H1 (cell line): Measurements from ENCODE around the gene NTN1. TPM values are rescaled to one million over a fixed set of nuclear protein-coding genes. Genes with fewer than 3 reads are reported as not detected.

Source experiments
- CTCF ChIA-PET: fragments of 300-600 bp; sonication (Branson Sonifier 250); formaldehyde crosslinking; loops from one replicate; lab custom pipeline; 2021; ENCODE audit not compliant: partially characterized antibody; lab: Charles Lee
- POLR2A ChIA-PET: fragments of 300-600 bp; sonication (Branson Sonifier 250); formaldehyde crosslinking; loops from one replicate; lab custom pipeline; 2021; ENCODE audit warnings: inconsistent platforms; ENCODE audit not compliant: partially characterized antibody; lab: Charles Lee
- DNase-seq, 2 experiments: peaks; one replicate each; pipeline versions ENCODE4 v3.0.0 to v3.0.0-alpha.2; 2010 to 2022; ENCODE audit warnings: low spot score in 2 of 2, low read depth in 1 of 2, mixed read lengths in 1 of 2
- FAIRE-seq: peaks from 2 replicates; lab custom pipeline; 2011; peaks lifted over from hg19 to GRCh38; lab: Jason Lieb, UNC
- H2AFZ ChIP-seq: 2 replicates; pipeline ENCODE4 v1.8.1; 2012; ENCODE audit warnings: low read length, inconsistent platforms
- H2AK5ac ChIP-seq: 2 replicates; pipeline ENCODE4 v1.6.1; 2013; ENCODE audit warnings: low read depth, low read length
- H2BK120ac ChIP-seq: replicated peaks from 2 replicates; pipeline ENCODE3; 2013; ENCODE audit warnings: low read depth, low read length, inconsistent platforms
- H2BK12ac ChIP-seq: 2 replicates; pipeline ENCODE4 v1.6.1; 2013; ENCODE audit warnings: low read depth, low read length
- H2BK15ac ChIP-seq: 2 replicates; pipeline ENCODE4 v1.6.1; 2013; ENCODE audit warnings: low read length
- H2BK20ac ChIP-seq: 2 replicates; pipeline ENCODE4 v1.6.1; 2013; ENCODE audit warnings: low read length
- H2BK5ac ChIP-seq: 2 replicates; pipeline ENCODE4 v1.6.1; 2013; ENCODE audit warnings: low read depth, low read length
- H3K14ac ChIP-seq: 2 replicates; pipeline ENCODE4 v1.6.1; 2013; ENCODE audit warnings: inconsistent platforms; ENCODE audit not compliant: insufficient read length
- H3K18ac ChIP-seq: 2 replicates; pipeline ENCODE4 v1.6.1; 2013; ENCODE audit warnings: low read length; ENCODE audit errors: extremely low read depth
- H3K23ac ChIP-seq: 2 replicates; pipeline ENCODE4 v1.6.1; 2013; ENCODE audit warnings: inconsistent platforms; ENCODE audit not compliant: insufficient read length
- H3K23me2 ChIP-seq: 2 replicates; pipeline ENCODE4 v1.6.1; 2013; ENCODE audit warnings: low read depth, low read length
- H3K27ac ChIP-seq: 2 replicates; pipeline ENCODE4 v1.6.1; 2011; ENCODE audit warnings: low read depth, low read length, inconsistent platforms
- H3K27me3 ChIP-seq, 4 experiments: replicated peaks in 1 of 4; 1 replicate in 1 of 4; 2 replicates in 3 of 4; pipeline versions ENCODE4 v1.6.1 to v1.8.1; 2011 to 2013; ENCODE audit warnings: low read length in 3 of 4, mild to moderate bottlenecking in 3 of 4, inconsistent platforms in 2 of 4, mixed read lengths in 2 of 4, moderate library complexity in 1 of 4; ENCODE audit not compliant: control insufficient read depth in 3 of 4, insufficient read depth in 3 of 4; ENCODE audit errors: extremely low read depth in 1 of 4
- H3K36me3 ChIP-seq, 4 experiments: 2 replicates each; pipeline versions ENCODE4 v1.6.1 to v1.8.1; 2011 to 2013; ENCODE audit warnings: mild to moderate bottlenecking in 4 of 4, low read length in 3 of 4, moderate library complexity in 2 of 4, control low read depth in 1 of 4, inconsistent platforms in 1 of 4; ENCODE audit not compliant: insufficient read depth in 4 of 4, control insufficient read depth in 2 of 4
- H3K4ac ChIP-seq: replicated peaks from 2 replicates; pipeline ENCODE3; 2013; ENCODE audit warnings: low read length, low read depth, mixed read lengths, inconsistent platforms; ENCODE audit not compliant: insufficient read length
- H3K4me1 ChIP-seq, 4 experiments: replicated peaks in 1 of 4; 1 replicate in 1 of 4; 2 replicates in 3 of 4; pipeline versions ENCODE4 v1.6.1 to v1.8.1; 2011 to 2013; ENCODE audit warnings: low read length in 3 of 4, inconsistent platforms in 2 of 4, mixed read lengths in 1 of 4; ENCODE audit not compliant: insufficient read depth in 4 of 4, control insufficient read depth in 3 of 4
- H3K4me2 ChIP-seq, 2 experiments: 2 replicates each; pipeline versions ENCODE4 v1.6.1 to v1.8.1; 2011 to 2013; ENCODE audit warnings: low read depth in 2 of 2, low read length in 2 of 2, control low read depth in 1 of 2, inconsistent platforms in 1 of 2, mild to moderate bottlenecking in 1 of 2; ENCODE audit not compliant: insufficient read depth in 1 of 2
- H3K4me3 ChIP-seq, 4 experiments: fragments of 200-600, 300-600 bp in 1 of 4; sonication (generic), shearing (Covaris generic), sonication (Bioruptor Twin) in 1 of 4; 2 replicates each; pipeline versions ENCODE4 v1.5.1 to v1.8.1; 2011 to 2016; ENCODE audit warnings: low read length in 4 of 4, low read depth in 3 of 4, control low read depth in 2 of 4, inconsistent platforms in 2 of 4, mild to moderate bottlenecking in 2 of 4, mixed read lengths in 1 of 4, moderate library complexity in 1 of 4; ENCODE audit not compliant: insufficient read depth in 2 of 4; ENCODE audit errors: extremely low read depth in 1 of 4
- H3K56ac ChIP-seq: replicated peaks from 2 replicates; pipeline ENCODE3; 2013; ENCODE audit warnings: low read depth, mild to moderate bottlenecking, mixed read lengths, low read length, inconsistent platforms; ENCODE audit not compliant: insufficient read length
- H3K79me1 ChIP-seq: 2 replicates; pipeline ENCODE4 v1.6.1; 2013; ENCODE audit warnings: low read depth, low read length, control low read depth
- H3K79me2 ChIP-seq, 2 experiments: 2 replicates each; pipeline versions ENCODE4 v1.6.1 to v1.8.1; 2012 to 2013; ENCODE audit warnings: low read length in 2 of 2, mild to moderate bottlenecking in 2 of 2, inconsistent platforms in 1 of 2; ENCODE audit not compliant: insufficient read depth in 2 of 2, control insufficient read depth in 1 of 2
- H3K9ac ChIP-seq, 4 experiments: replicated peaks in 1 of 4; 1 replicate in 1 of 4; 2 replicates in 3 of 4; pipeline versions ENCODE4 v1.6.1 to v1.8.1; 2011 to 2013; ENCODE audit warnings: low read depth in 3 of 4, low read length in 3 of 4, control low read depth in 2 of 4, mild to moderate bottlenecking in 2 of 4, moderate library complexity in 2 of 4, inconsistent platforms in 1 of 4; ENCODE audit errors: extremely low read depth in 1 of 4
- H3K9me3 ChIP-seq, 2 experiments: 2 replicates each; pipeline versions ENCODE4 v1.6.1 to v1.8.1; 2012 to 2013; ENCODE audit warnings: mild to moderate bottlenecking in 2 of 2, moderate library complexity in 2 of 2, control low read depth in 1 of 2, inconsistent platforms in 1 of 2, low read depth in 1 of 2, low read length in 1 of 2, mixed read lengths in 1 of 2; ENCODE audit not compliant: insufficient read depth in 2 of 2
- H4K20me1 ChIP-seq, 2 experiments: replicated peaks in 1 of 2; 2 replicates each; pipeline versions ENCODE3 to v1.8.1; 2011 to 2013; ENCODE audit warnings: inconsistent platforms in 2 of 2, low read length in 2 of 2, mild to moderate bottlenecking in 1 of 2; ENCODE audit not compliant: insufficient read depth in 2 of 2, control insufficient read depth in 1 of 2
- H4K5ac ChIP-seq: 2 replicates; pipeline ENCODE4 v1.6.1; 2013; ENCODE audit warnings: low read length, low read depth, mixed read lengths, inconsistent platforms; ENCODE audit not compliant: insufficient read length
- H4K8ac ChIP-seq: 2 replicates; pipeline ENCODE4 v1.8.0; 2013; ENCODE audit warnings: mild to moderate bottlenecking, moderate library complexity, low read length, inconsistent platforms; ENCODE audit not compliant: insufficient read depth; ENCODE audit errors: extremely low read depth
- H4K91ac ChIP-seq: replicated peaks from 2 replicates; pipeline ENCODE3; 2013; ENCODE audit warnings: low read length, mixed read lengths, inconsistent platforms; ENCODE audit not compliant: insufficient read length
- BCL11A ChIP-seq, 2 experiments: IDR thresholded peaks; one replicate each; pipeline ENCODE4 v1.6.1; 2011; ENCODE audit warnings: low read depth in 2 of 2, low read length in 2 of 2, mild to moderate bottlenecking in 2 of 2
- EGR1 ChIP-seq: IDR thresholded peaks from 2 replicates; pipeline ENCODE4 v1.6.1; 2011; ENCODE audit warnings: low read depth, low read length, borderline replicate concordance
- JUND ChIP-seq: IDR thresholded peaks from 2 replicates; pipeline ENCODE4 v1.6.1; 2011; ENCODE audit warnings: mild to moderate bottlenecking, improper control_type of control experiment, low read length
- POLR2A ChIP-seq, 2 experiments: IDR thresholded peaks; 1 replicate in 1 of 2; 2 replicates in 1 of 2; pipeline ENCODE4 v1.6.1; 2011; ENCODE audit warnings: low read depth in 2 of 2, low read length in 2 of 2, mild to moderate bottlenecking in 2 of 2; ENCODE audit errors: control extremely low read depth in 1 of 2
- SAP30 ChIP-seq: fragments of 300-600 bp; sonication (generic); IDR thresholded peaks from 2 replicates; pipeline ENCODE4 v1.7.1; 2012; ENCODE audit warnings: low read length, moderate library complexity, mild to moderate bottlenecking, inconsistent platforms; ENCODE audit not compliant: insufficient read depth, insufficient replicate concordance
- TBP ChIP-seq: IDR thresholded peaks from 2 replicates; pipeline ENCODE4 v1.6.1; 2011; ENCODE audit warnings: low read depth, low read length, improper control_type of control experiment
- WGBS, 2 experiments: shearing (Covaris generic) in 1 of 2; methylation state at CpG; one replicate each; pipeline versions ENCODE4 v1.1.6 to v1.1.7; 2013 to 2015; ENCODE audit warnings: low lambda C conversion rate in 2 of 2, mixed read lengths in 2 of 2, inconsistent platforms in 1 of 2, low coverage in 1 of 2, missing lambda C conversion rate in 1 of 2; ENCODE audit not compliant: insufficient replicate concordance in 2 of 2, insufficient coverage in 1 of 2, insufficient read length in 1 of 2; ENCODE audit errors: extremely low coverage in 1 of 2, missing lambda C conversion rate in 1 of 2; 5-methylcytosine and 5-hydroxymethylcytosine counted together
- polyA plus RNA-seq, 7 experiments: library from polyadenylated mRNA; depleted of rRNA in 3 of 7; stranded (reverse) in 5 of 7; unstranded in 2 of 7; fragments of >200 nt in 5 of 7; fragments of 200-250 nt in 2 of 7; gene quantifications; 1 replicate in 5 of 7; 2 replicates in 1 of 7; 4 replicates in 1 of 7; pipeline versions ENCODE4 v1.2.1 to v1.2.3, GENCODE V29; 2011 to 2013; ENCODE audit warnings: missing spikeins in 2 of 7, mixed read lengths in 2 of 7
- total RNA-seq: library from RNA; stranded (reverse); fragmentation: NEBNext Ultra II Directional; extraction: Animal tissue kit (Norgen Biotek cat#: 25700); gene quantifications from 2 replicates; pipeline ENCODE4 v1.2.1, GENCODE V29; 2021

The NTN1 gene
- total and polyA plus RNA-seq, 2 of the 8 experiments (the other 6 are each of a cell fraction or from before 2014, with no cell fraction given) = 2.0 to 2.3 TPM

DNA sequence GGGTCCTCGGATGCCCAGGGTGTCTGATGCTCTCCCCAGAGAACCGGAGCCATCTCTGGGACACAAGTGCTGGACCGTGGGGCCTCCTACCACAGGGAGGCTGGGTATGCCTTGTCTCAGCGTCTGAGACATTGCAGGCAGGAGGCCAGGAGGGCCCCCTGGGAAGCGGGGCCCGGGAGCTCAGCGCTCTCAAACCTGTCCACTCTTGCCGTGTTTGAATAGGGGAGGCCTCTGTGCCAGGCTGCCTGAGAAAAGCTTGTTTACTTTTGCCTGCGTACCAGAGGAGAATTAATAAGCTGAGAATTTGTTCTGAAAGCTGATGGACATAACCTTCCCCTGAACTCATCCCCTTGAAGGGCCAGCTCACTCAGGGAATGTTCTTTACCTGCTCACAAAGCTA is 163.8 kb downstream of the NTN1 start:
- H3K79me2 ChIP-seq = no peaks in the 10 kb centered on the region
- H3K14ac ChIP-seq = no peak overlapping the region
- no peaks in the 10 kb centered on the region for H3K23me2 ChIP-seq
- no peaks in the 10 kb centered on the region for H3K27me3 ChIP-seq
- peak overlapping the region; percentile 58 for H4K91ac ChIP-seq
- H2BK5ac ChIP-seq = peak overlapping the region; percentile 71; the same call in 1 of the 2 replicates
- no peak overlapping the region for H3K23ac ChIP-seq
- H2AK5ac ChIP-seq = no peak overlapping the region
- no peak overlapping the region for H2BK120ac ChIP-seq
- H4K20me1 ChIP-seq = no peaks in the 10 kb centered on the region
- H3K4ac ChIP-seq = no peak overlapping the region
- ChIA-PET CTCF (interaction anchor here (0.9 to 1.8 kb wide), 3 partner anchors 14 to 190 kb away, joined by 4 to 5 read pairs (median 5); no protein-coding TSS in a partner anchor), POLR2A (no interaction called here)
- no peaks in the 10 kb centered on the region for H3K36me3 ChIP-seq
- H3K27ac ChIP-seq = no peak overlapping the region
- no peak overlapping the region; the same call in 1 of the 2 replicates for H3K18ac ChIP-seq
- no peak overlapping the region for H4K8ac ChIP-seq
- H3K79me1 ChIP-seq = no peaks in the 10 kb centered on the region
- H2BK12ac ChIP-seq = no peak overlapping the region
- no peak for DNase-seq
- no peak overlapping the region for H2BK20ac ChIP-seq
- no peak overlapping the region for H2BK15ac ChIP-seq
- peaks cover 0 to 7% (median 5%) of the 10 kb centered on the region in 4 experiments; a peak in 6 of 7 replicates for H3K4me1 ChIP-seq
- TF ChIP-seq BCL11A (IDR thresholded peaks at IDR 0.05; ENCODE audit: low read depth in 2 of 2, low read length in 2 of 2) = no peak
- TF ChIP-seq SAP30 = no peak
- no peak for TF ChIP-seq JUND
- TF ChIP-seq EGR1 = no peak
- TF ChIP-seq POLR2A (IDR thresholded peaks at IDR 0.05; ENCODE audit: control extremely low read depth in 1 of 2, low read depth in 2 of 2, low read length in 2 of 2) = no peak
- TF ChIP-seq TBP = no peak
- no peaks in the 10 kb centered on the region for H3K9me3 ChIP-seq
- no peak overlapping the region for H2AFZ ChIP-seq
- no peak overlapping the region for H3K9ac ChIP-seq
- no peak overlapping the region for H3K56ac ChIP-seq
- FAIRE-seq = no peak
- WGBS, 2 experiments = 74% methylated on average over 9 of the region's 9 CpGs; no CpG with 5 or more reads in 1 of the 2 experiments
- H4K5ac ChIP-seq = no peak overlapping the region
- H3K4me3 ChIP-seq = no peak overlapping the region
- H3K4me2 ChIP-seq = no peak overlapping the region
